Chondrocyte (in vitro differentiated cells): ENCODE results near the gene DGKA. TPM values are rescaled to one million over a fixed set of nuclear protein-coding genes. Genes with fewer than 3 reads are reported as not detected.

Experiments used
- DNase-seq: peaks from one replicate; pipeline ENCODE4 v3.0.0; 2021; ENCODE audit warnings: mixed read lengths, low spot score
- H3K27ac Mint-ChIP-seq: one replicate; pipeline ENCODE4 v1.8.0; 2021; ENCODE audit warnings: mild to moderate bottlenecking, moderate library complexity, mixed read lengths; ENCODE audit not compliant: unreplicated experiment
- H3K27me3 Mint-ChIP-seq: 2 replicates; pipeline ENCODE4 v1.8.0; 2021; ENCODE audit warnings: low read depth, mixed read lengths
- H3K36me3 Mint-ChIP-seq: 2 replicates; pipeline ENCODE4 v1.8.0; 2021; ENCODE audit warnings: low read depth, mixed read lengths
- H3K4me1 Mint-ChIP-seq: 2 replicates; pipeline ENCODE4 v1.8.0; 2021; ENCODE audit warnings: low read depth, mild to moderate bottlenecking, mixed read lengths
- H3K4me3 Mint-ChIP-seq: one replicate; pipeline ENCODE4 v1.8.0; 2021; ENCODE audit warnings: mild to moderate bottlenecking, moderate library complexity, mixed read lengths; ENCODE audit not compliant: unreplicated experiment
- H3K9me3 Mint-ChIP-seq: 2 replicates; pipeline ENCODE4 v1.8.0; 2021; ENCODE audit warnings: low read depth, mixed read lengths
- CTCF ChIP-seq: fragments of 200-600 bp; sonication (generic); IDR thresholded peaks from 2 replicates; pipeline ENCODE4 v1.5.0; 2021; ENCODE audit warnings: antibody characterized with exemption, mild to moderate bottlenecking, moderate library complexity
- total RNA-seq: library from RNA; stranded (reverse); gene quantifications from 3 replicates; pipeline ENCODE4 v1.2.1, GENCODE V29; 2021

DGKA gene
- total RNA-seq, 1 donor from 2014 or later: 66.4 TPM

- peaks cover 7% of the 10 kb centered on the region for H3K36me3 Mint-ChIP-seq
- no peaks in the 10 kb centered on the region for H3K9me3 Mint-ChIP-seq
- TF ChIP-seq CTCF: no peak
- peaks cover 54% of the 10 kb centered on the region for H3K4me1 Mint-ChIP-seq
- DNase-seq: peak; percentile 94
- H3K4me3 Mint-ChIP-seq: no peak overlapping the region
- H3K27me3 Mint-ChIP-seq: no peaks in the 10 kb centered on the region
- H3K27ac Mint-ChIP-seq: peak overlapping the region; percentile 55
These were observed 4.8 kb downstream of the DGKA start for GRCh38 chr12:55935738-55936151.

DNA sequence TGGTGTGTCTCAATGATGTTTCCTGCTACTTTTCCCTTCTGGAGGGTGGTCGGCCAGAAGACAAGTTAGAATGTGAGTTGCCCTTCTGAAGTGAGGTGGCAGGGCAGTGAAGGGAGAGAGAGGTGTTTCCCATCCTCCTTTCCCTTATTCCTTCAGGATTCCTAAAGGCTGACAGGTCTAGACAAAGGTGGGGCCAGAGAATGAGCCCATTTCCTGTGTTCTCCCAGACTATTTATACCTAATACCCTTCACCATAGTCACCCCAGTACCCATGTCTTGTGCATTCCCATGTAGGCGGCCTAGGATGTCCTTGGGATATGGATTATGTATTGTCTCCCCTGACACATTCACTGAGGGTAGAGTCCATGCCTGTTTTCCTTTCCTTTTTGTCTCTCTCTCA lies 7.0 kb downstream of the DGKA start:
- no peak for DNase-seq
- H3K27me3 Mint-ChIP-seq: no peaks in the 10 kb centered on the region
- no peak for TF ChIP-seq CTCF
- H3K36me3 Mint-ChIP-seq: peaks cover 19% of the 10 kb centered on the region
- no peak overlapping the region for H3K4me3 Mint-ChIP-seq
- H3K9me3 Mint-ChIP-seq: no peaks in the 10 kb centered on the region
- H3K4me1 Mint-ChIP-seq: peaks cover 37% of the 10 kb centered on the region
- H3K27ac Mint-ChIP-seq: peak overlapping the region; percentile 42

- H3K4me1 Mint-ChIP-seq: peaks cover 28% of the 10 kb centered on the region
- H3K9me3 Mint-ChIP-seq: no peaks in the 10 kb centered on the region
- TF ChIP-seq CTCF: no peak
- no peaks in the 10 kb centered on the region for H3K27me3 Mint-ChIP-seq
- peaks cover 26% of the 10 kb centered on the region for H3K36me3 Mint-ChIP-seq
- no peak for DNase-seq
- H3K27ac Mint-ChIP-seq: peak overlapping the region; percentile 80
- no peak overlapping the region for H3K4me3 Mint-ChIP-seq
These were observed 8.0 kb downstream of the DGKA start for GRCh38 chr12:55938826-55939501.

DNA sequence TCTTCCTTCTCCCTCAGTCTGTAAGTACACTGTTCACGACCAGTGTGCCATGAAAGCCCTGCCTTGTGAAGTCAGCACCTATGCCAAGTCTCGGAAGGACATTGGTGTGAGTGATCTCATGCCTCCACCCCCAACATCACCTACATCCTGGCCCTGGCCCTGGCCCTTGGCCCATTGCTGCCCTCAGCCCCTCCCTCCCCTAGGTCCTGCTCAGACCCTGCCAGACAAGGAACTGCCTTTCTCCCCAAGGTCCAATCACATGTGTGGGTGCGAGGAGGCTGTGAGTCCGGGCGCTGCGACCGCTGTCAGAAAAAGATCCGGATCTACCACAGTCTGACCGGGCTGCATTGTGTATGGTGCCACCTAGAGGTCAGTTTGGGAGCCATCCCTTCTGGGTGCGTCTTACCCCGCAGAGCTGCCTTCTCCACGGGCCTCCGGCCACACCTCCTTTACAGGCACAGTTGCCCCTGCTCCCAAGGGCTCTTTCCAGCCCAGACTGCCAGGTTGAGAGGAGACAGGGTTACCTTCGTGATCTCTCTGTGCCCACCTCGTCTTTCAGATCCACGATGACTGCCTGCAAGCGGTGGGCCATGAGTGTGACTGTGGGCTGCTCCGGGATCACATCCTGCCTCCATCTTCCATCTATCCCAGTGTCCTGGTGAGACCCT lies 9.2 kb downstream of the DGKA start:
- H3K4me1 Mint-ChIP-seq: peaks cover 15% of the 10 kb centered on the region

GRCh38 chr12:55942055-55942454 lies 11.1 kb downstream of the DGKA start:
- DNase-seq: no peak
- H3K4me1 Mint-ChIP-seq: peaks cover 14% of the 10 kb centered on the region
- no peaks in the 10 kb centered on the region for H3K27me3 Mint-ChIP-seq
- H3K9me3 Mint-ChIP-seq: no peaks in the 10 kb centered on the region
- no peak for TF ChIP-seq CTCF
- H3K36me3 Mint-ChIP-seq: peaks cover 44% of the 10 kb centered on the region
- no peak overlapping the region for H3K4me3 Mint-ChIP-seq
- H3K27ac Mint-ChIP-seq: no peak overlapping the region

More for the DNA sequence above, 9.2 kb downstream of the DGKA start:
- Mint-ChIP-seq H3K9me3 (no peaks in the 10 kb centered on the region), H3K4me3 (no peak overlapping the region), H3K36me3 (peaks cover 34% of the 10 kb centered on the region), H3K27me3 (no peaks in the 10 kb centered on the region), H3K27ac (peak overlapping the region; percentile 73)
- peak; percentile 91 for TF ChIP-seq CTCF
- no peak for DNase-seq
